ENCODE data around the gene DMRTB1. TPM values are rescaled to one million over a fixed set of nuclear protein-coding genes. Genes with fewer than 3 reads are reported as not detected.

DMRTB1 gene
- total RNA-seq, 1 experiment from 2014 or later = not detected

GRCh38 chr1:53502641-53503432, 43.6 kb downstream of the DMRTB1 start:
- TF ChIP-seq JUND (IDR thresholded peaks at IDR 0.05) (no peak), POLR2AphosphoS5 (IDR thresholded peaks at IDR 0.05; ENCODE audit: low read depth, low read length) (no peak), TCF7L2 (IDR thresholded peaks at IDR 0.05; ENCODE audit: borderline replicate concordance, extremely low read depth, insufficient read depth, insufficient read length) (no peak), POLR2A (IDR thresholded peaks at IDR 0.05; ENCODE audit: borderline replicate concordance, extremely low read depth, insufficient read depth, insufficient read length) (no peak), CTCF (IDR thresholded peaks at IDR 0.05 in 2 of 3, conservative IDR thresholded peaks at IDR 0.05 in 1 of 3; ENCODE audit: borderline replicate concordance in 1 of 3, insufficient read depth in 1 of 3, low read depth in 2 of 3, low read length in 2 of 3) (no peak), ZFX (IDR thresholded peaks at IDR 0.05) (no peak), SRF (IDR thresholded peaks at IDR 0.05; ENCODE audit: low read depth) (no peak), FOSL1 (IDR thresholded peaks at IDR 0.05; ENCODE audit: low read depth) (no peak), YY1 (IDR thresholded peaks at IDR 0.05; ENCODE audit: extremely low read depth, insufficient replicate concordance, low read depth, low read length) (no peak), EGR1 (IDR thresholded peaks at IDR 0.05; ENCODE audit: low read depth) (no peak)
- ChIA-PET RAD21 (ENCODE audit: low non-redundant PET in 1 of 2, low total read pairs in 2 of 2, uncharacterized antibody in 2 of 2, unreplicated experiment in 2 of 2) (no interaction called here), POLR2A (no interaction called here), CTCF (no interaction called here)
- Histone ChIP-seq H3K79me2 (ENCODE audit: insufficient read depth, low read length) (no peaks in the 10 kb centered on the region), H3K27me3 (ENCODE audit: insufficient read depth, low read length) (no peaks in the 10 kb centered on the region), H3K27ac (ENCODE audit: low read depth, low read length) (no peak overlapping the region; the same call in 1 of the 2 replicates), H3K9me3 (ENCODE audit: control insufficient read depth in 1 of 2, insufficient read depth in 1 of 2, low read depth in 1 of 2, low read length in 2 of 2) (no peaks in the 10 kb centered on the region), H3K9me2 (ENCODE audit: insufficient read depth) (no peaks in the 10 kb centered on the region), H3K9ac (ENCODE audit: low read length) (no peak overlapping the region), H3K4me1 (ENCODE audit: control insufficient read depth in 1 of 2, insufficient read depth in 2 of 2, low read length in 2 of 2) (peaks cover 0 to 6% of the 10 kb centered on the region in 2 experiments; a peak in 1 of 4 replicates), H3K36me3 (ENCODE audit: control insufficient read depth in 1 of 2, insufficient read depth in 2 of 2, low read length in 2 of 2) (no peaks in the 10 kb centered on the region), H2AFZ (ENCODE audit: low read depth, low read length, poor library complexity, severe bottlenecking) (no peak overlapping the region), H3K4me2 (ENCODE audit: low read length) (no peak overlapping the region), H4K20me1 (ENCODE audit: insufficient read depth) (no peaks in the 10 kb centered on the region), H3K4me3 (replicated peaks in 1 of 2; ENCODE audit: low read depth in 1 of 2, low read length in 2 of 2) (no peak overlapping the region)
- no TSS peak for BruUV-seq (replicated peaks)
- intact Hi-C loops (cut with micrococcal nuclease) = no loop called here
- DNase-seq (ENCODE audit: low read depth, low spot score) (no peak), ATAC-seq (peak; percentile 76)
